ENCODE results near the gene PMF1.

PMF1 gene

GRCh38 chr1:156283521-156283920 lies 70.7 kb downstream of the PMF1 start:
- H3K9me3 ChIP-seq (ENCODE audit: insufficient read depth, low read length), result no peaks in the 10 kb centered on the region
- peak overlapping the region; percentile 80 for H3K4me3 ChIP-seq (ENCODE audit: insufficient read length, low read depth)
- H3K9ac ChIP-seq (ENCODE audit: insufficient read length, low read depth), result peak overlapping the region; percentile 95
- peaks cover 8% of the 10 kb centered on the region for H3K4me1 ChIP-seq (ENCODE audit: insufficient read depth, insufficient read length)
- no peaks in the 10 kb centered on the region for H3K27me3 ChIP-seq (ENCODE audit: insufficient read depth, insufficient read length)
- H3K36me3 ChIP-seq (ENCODE audit: insufficient read depth, insufficient read length, low read length), result peaks cover 76% of the 10 kb centered on the region
- no peak for TF ChIP-seq ZNF274 (IDR thresholded peaks at IDR 0.05; ENCODE audit: low read depth, low read length)
- TF ChIP-seq YY1 (IDR thresholded peaks at IDR 0.05; ENCODE audit: insufficient read depth, insufficient read length), result no peak
- no peak for TF ChIP-seq SUZ12 (IDR thresholded peaks at IDR 0.05; ENCODE audit: extremely low read depth, insufficient read depth, insufficient read length)
- no peak for DNase-seq (ENCODE audit: low read depth, low spot score)

GRCh38 chr1:156284112-156284511 lies 71.3 kb downstream of the PMF1 start, which contains the start of gene TMEM79:
Gene TMEM79 (plus strand): TSS chr1:156284325. CDS start chr1:156285227, 902 bp downstream.
- Histone ChIP-seq H3K36me3 (ENCODE audit: insufficient read depth, insufficient read length, low read length) (peaks cover 75% of the 10 kb centered on the region), H3K4me1 (ENCODE audit: insufficient read depth, insufficient read length) (peaks cover 8% of the 10 kb centered on the region), H3K4me3 (ENCODE audit: insufficient read length, low read depth) (peak within 1 kb of the TSS; percentile 80), H3K9ac (ENCODE audit: insufficient read length, low read depth) (peak within 1 kb of the TSS; percentile 95), H3K27me3 (ENCODE audit: insufficient read depth, insufficient read length) (no peaks in the 10 kb centered on the region), H3K9me3 (ENCODE audit: insufficient read depth, low read length) (no peaks in the 10 kb centered on the region)
- TF ChIP-seq SUZ12 (IDR thresholded peaks at IDR 0.05; ENCODE audit: extremely low read depth, insufficient read depth, insufficient read length) (no peak), YY1 (IDR thresholded peaks at IDR 0.05; ENCODE audit: insufficient read depth, insufficient read length) (no peak), ZNF274 (IDR thresholded peaks at IDR 0.05; ENCODE audit: low read depth, low read length) (no peak)
- no peak for DNase-seq (ENCODE audit: low read depth, low spot score)

GRCh38 chr1:156284757-156285156 lies 72.0 kb downstream of the PMF1 start:
- no peak for DNase-seq (ENCODE audit: low read depth, low spot score)
- H3K27me3 ChIP-seq (ENCODE audit: insufficient read depth, insufficient read length), result no peaks in the 10 kb centered on the region
- no peak overlapping the region for H3K9ac ChIP-seq (ENCODE audit: insufficient read length, low read depth)
- H3K4me3 ChIP-seq (ENCODE audit: insufficient read length, low read depth), result no peak overlapping the region
- peaks cover 73% of the 10 kb centered on the region for H3K36me3 ChIP-seq (ENCODE audit: insufficient read depth, insufficient read length, low read length)
- no peaks in the 10 kb centered on the region for H3K9me3 ChIP-seq (ENCODE audit: insufficient read depth, low read length)
- H3K4me1 ChIP-seq (ENCODE audit: insufficient read depth, insufficient read length), result peaks cover 8% of the 10 kb centered on the region
- TF ChIP-seq ZNF274 (IDR thresholded peaks at IDR 0.05; ENCODE audit: low read depth, low read length) (no peak), YY1 (IDR thresholded peaks at IDR 0.05; ENCODE audit: insufficient read depth, insufficient read length) (no peak), SUZ12 (IDR thresholded peaks at IDR 0.05; ENCODE audit: extremely low read depth, insufficient read depth, insufficient read length) (no peak)

GRCh38 chr1:156285437-156285836 lies 72.6 kb downstream of the PMF1 start:
- H3K27me3 ChIP-seq (ENCODE audit: insufficient read depth, insufficient read length), result no peaks in the 10 kb centered on the region
- no peak overlapping the region for H3K4me3 ChIP-seq (ENCODE audit: insufficient read length, low read depth)
- peaks cover 4% of the 10 kb centered on the region for H3K4me1 ChIP-seq (ENCODE audit: insufficient read depth, insufficient read length)
- no peak for TF ChIP-seq ZNF274 (IDR thresholded peaks at IDR 0.05; ENCODE audit: low read depth, low read length)
- no peak for TF ChIP-seq YY1 (IDR thresholded peaks at IDR 0.05; ENCODE audit: insufficient read depth, insufficient read length)
- no peak for TF ChIP-seq SUZ12 (IDR thresholded peaks at IDR 0.05; ENCODE audit: extremely low read depth, insufficient read depth, insufficient read length)
- DNase-seq (ENCODE audit: low read depth, low spot score), result no peak
- H3K9me3 ChIP-seq (ENCODE audit: insufficient read depth, low read length), result no peaks in the 10 kb centered on the region
- peaks cover 72% of the 10 kb centered on the region for H3K36me3 ChIP-seq (ENCODE audit: insufficient read depth, insufficient read length, low read length)
- H3K9ac ChIP-seq (ENCODE audit: insufficient read length, low read depth), result no peak overlapping the region

- Histone ChIP-seq H3K4me1 (ENCODE audit: insufficient read depth, insufficient read length) (peaks cover 3% of the 10 kb centered on the region), H3K4me3 (ENCODE audit: insufficient read length, low read depth) (no peak overlapping the region), H3K36me3 (ENCODE audit: insufficient read depth, insufficient read length, low read length) (peaks cover 66% of the 10 kb centered on the region), H3K9ac (ENCODE audit: insufficient read length, low read depth) (no peak overlapping the region), H3K9me3 (ENCODE audit: insufficient read depth, low read length) (no peaks in the 10 kb centered on the region), H3K27me3 (ENCODE audit: insufficient read depth, insufficient read length) (no peaks in the 10 kb centered on the region)
- TF ChIP-seq ZNF274 (IDR thresholded peaks at IDR 0.05; ENCODE audit: low read depth, low read length) (no peak), YY1 (IDR thresholded peaks at IDR 0.05; ENCODE audit: insufficient read depth, insufficient read length) (no peak), SUZ12 (IDR thresholded peaks at IDR 0.05; ENCODE audit: extremely low read depth, insufficient read depth, insufficient read length) (no peak)
- DNase-seq (ENCODE audit: low read depth, low spot score), result no peak
These were observed 73.3 kb downstream of the PMF1 start for GRCh38 chr1:156286061-156286460.
